T-helper 9 cell (primary cell): Measurements from ENCODE around the gene STEAP3.

Experiments used
- DNase-seq: peaks from one replicate; pipeline ENCODE4 v3.0.0-alpha.2; 2020

Gene STEAP3

DNA sequence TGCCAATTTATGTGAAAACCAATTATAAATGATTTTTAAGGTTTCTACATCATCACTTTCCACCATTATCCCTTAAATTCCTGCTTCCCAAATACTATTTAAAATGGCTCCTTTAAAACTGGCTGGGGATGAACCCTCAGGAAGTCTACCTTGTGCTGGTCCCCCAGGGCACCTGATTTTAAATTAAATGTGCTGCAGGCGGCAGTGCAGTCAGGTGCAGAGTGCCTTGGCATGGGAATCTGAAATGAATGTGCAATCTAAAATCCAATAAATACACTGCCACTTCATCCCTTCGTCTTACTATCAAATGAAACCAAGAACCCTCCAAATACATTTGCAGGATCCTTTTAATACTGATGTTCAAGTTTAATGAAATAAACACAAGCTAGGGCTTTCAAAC is 81.2 kb downstream of the STEAP3 start:
- no peak for DNase-seq

DNA sequence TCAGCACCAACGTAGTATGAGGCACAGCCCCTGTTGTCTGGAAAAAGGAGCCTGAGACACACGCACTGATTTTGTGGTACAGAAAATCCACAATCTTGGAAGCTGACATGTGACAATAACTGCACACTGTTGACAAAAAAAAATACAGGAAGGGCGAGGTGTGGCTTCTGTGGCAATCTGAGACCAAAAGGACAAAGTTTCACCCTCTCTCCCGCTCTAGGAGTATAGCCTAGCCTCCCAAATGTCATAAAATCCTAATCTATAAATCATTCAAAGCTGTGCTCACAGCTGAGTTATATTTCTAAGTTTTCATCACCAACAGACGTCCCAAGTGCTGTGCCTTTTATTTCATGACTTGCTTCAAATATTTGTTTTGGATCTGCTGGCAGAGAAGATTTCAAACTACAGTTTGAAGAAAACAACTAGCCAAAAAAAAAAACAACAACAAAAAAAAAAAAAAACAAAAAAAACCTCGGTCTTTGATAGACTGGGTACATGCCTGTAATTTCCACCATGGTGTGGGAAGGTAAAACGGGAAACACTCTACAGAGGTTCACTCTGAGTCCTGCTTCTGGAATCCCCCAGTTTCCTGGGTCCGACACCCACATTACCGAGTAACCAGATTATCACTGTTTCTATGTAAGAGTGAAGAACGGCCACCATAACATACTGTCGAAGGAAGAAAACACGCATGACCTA is 82.0 kb downstream of the STEAP3 start:
- DNase-seq: no peak

DNA sequence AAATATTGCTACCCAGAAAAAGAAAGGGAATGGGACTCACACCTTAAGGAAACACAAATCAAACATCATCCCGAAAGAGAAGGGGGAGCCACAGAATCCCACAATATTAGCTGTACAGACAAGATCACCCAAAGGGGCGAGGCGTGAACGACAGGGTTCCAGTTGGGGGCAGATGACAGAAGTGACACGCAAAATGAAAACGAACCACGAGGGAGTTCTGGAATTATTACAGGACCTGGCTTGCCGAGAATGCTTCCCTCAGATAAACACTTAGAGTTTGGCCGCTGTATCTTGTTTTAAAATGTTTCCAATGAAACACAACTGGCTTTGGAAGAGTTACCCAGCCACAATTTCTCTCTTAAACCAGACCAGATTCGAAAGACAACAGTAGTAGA is 82.6 kb downstream of the STEAP3 start:
- no peak for DNase-seq

DNA sequence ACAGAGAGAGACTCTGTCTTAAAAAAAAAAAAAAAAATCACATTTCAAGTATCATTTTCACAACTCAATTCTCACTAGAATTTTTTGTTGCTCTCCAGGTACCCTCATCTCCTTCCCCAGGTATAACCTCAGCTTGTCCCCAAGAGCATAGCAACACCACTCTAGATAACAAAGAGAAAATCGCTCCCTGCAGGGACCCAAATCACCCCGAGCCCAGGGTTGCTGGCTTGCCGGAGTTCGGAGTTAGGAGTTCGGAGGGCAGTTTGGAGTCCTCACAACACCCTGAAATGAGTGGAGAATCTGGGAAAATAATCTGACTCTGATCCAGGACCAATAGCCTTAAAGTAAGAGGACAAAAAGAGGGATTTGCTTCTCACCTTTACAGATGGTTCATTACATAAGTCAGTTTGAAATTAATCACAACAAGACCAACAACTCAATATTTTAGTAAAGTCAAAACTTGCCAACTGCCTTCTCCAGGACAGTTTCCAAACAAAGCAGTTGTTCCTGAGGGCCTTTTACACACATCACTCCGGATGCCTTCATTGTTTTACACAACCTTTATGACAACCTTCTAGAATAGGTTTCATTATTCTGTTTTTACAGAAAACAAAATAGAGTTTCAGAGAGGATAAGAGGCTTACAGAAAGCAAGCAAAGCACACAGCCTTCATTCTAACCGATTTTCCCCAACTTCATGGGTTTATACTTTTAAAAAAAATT is 83.9 kb downstream of the STEAP3 start:
- no peak for DNase-seq

DNA sequence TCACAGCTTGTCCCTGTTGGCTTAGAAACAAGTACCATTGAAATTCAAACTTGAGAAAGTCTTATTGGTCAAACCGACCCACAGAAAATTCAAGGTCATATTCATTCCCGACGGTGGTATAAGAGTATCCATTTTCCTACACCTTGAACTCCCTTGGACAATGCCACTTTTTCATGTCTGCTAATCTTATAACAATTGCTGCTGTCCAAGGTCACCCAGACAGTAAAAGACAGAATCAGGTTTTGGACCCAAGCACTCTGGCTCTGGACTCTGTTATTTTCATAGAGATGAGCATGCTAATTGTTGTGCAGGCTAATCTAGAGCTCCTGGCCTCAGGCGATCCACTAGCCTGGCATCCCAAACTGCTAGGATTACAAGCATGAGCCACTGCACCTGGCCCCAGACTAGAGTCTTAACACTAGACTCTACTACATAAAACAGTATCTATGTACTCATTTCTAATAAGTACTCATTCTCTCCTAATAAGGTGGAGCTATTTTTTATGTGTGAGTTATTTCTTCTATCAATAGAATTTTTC is 85.2 kb downstream of the STEAP3 start:
- DNase-seq: no peak

DNA sequence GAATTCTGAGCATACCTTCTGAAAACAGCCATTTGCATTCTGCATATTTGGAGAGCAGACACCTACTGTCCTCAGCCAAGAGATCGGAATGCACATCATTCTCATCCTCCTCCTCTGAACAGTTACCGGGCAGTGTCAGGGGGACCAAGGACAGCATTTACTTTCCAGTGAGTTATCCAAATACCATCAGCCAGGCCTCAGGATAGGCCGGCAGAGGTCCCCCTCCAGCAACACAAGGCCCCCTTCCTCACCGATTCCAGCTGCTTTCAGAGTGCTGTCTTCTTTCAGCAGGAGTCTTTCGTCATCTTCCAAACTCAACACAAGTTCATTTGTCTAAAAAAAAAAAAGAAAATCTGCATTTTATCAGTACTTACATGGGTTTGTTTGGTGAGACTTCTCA is 87.7 kb downstream of the STEAP3 start:
- no peak for DNase-seq

DNA sequence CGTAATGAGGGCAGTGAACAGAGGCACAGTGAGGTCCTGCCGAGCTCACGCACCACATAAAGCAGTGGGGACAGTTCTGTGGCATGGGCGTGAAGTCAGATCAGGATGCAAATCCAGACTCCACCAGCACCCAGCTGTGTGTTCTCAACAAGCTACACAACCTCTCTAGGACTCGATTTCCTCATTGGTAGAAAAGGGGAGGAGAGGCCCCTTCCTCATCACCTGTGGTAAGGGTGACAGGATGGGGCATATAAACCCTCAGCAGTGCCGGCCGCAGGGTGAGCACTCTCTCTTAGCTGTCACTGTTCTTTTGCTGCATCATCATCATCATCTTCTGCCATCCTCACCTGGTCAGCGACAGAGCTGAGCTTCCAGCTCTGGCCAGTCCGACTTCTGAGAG is 88.2 kb downstream of the STEAP3 start:
- DNase-seq: no peak
